Esophagus muscularis mucosa (tissue), 4 donors: ENCODE results near the gene MIGA2.

Source experiments
- EP300 ChIP-seq: sonication (generic); formaldehyde crosslinking; IDR thresholded peaks from one replicate; pipeline ENCODE4 v1.6.1; 2017; ENCODE audit warnings: antibody characterized with exemption
- POLR2A ChIP-seq: fragments of 450-650 bp; IDR thresholded peaks from one replicate; pipeline ENCODE4 v1.6.1; 2017; ENCODE audit warnings: antibody characterized with exemption, moderate library complexity, mild to moderate bottlenecking, low read depth
- POLR2AphosphoS5 ChIP-seq, 2 donors: sonication (generic); formaldehyde crosslinking; IDR thresholded peaks; one replicate each; pipeline ENCODE4 v1.6.1; 2017; ENCODE audit warnings: antibody characterized with exemption in 2 of 2
- TF ChIP-seq, protein P1 (sequence below), 3 experiments: fragments of 200-600 bp in 2 of 3; fragments of 450-650 bp in 1 of 3; sonication (generic) in 2 of 3; IDR thresholded peaks; one replicate each; pipeline ENCODE4 v1.5.1; 2017 to 2019; ENCODE audit warnings: antibody characterized with exemption in 3 of 3, mild to moderate bottlenecking in 2 of 3, moderate library complexity in 1 of 3

DNA sequence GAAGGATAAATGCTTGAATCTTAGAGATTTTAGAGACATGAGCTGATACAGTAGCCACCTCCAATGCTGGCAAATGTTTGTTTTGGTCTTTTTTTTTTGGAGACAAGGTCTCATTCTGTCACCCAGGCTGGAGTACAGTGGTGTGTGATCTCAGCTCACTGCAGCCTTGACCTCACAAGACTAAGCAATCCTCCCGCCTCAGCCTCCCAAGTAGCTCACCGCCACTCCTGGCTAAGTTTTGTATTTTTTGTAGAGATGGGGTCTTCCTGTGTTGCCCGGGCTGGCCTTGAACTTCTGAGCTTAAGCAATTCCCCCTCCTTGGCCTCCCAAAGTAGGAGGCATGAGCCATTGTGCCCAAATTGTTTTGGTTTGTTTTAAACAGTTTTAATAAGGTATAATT lies 37.7 kb downstream of the MIGA2 start:
- TF ChIP-seq, protein P1, sequence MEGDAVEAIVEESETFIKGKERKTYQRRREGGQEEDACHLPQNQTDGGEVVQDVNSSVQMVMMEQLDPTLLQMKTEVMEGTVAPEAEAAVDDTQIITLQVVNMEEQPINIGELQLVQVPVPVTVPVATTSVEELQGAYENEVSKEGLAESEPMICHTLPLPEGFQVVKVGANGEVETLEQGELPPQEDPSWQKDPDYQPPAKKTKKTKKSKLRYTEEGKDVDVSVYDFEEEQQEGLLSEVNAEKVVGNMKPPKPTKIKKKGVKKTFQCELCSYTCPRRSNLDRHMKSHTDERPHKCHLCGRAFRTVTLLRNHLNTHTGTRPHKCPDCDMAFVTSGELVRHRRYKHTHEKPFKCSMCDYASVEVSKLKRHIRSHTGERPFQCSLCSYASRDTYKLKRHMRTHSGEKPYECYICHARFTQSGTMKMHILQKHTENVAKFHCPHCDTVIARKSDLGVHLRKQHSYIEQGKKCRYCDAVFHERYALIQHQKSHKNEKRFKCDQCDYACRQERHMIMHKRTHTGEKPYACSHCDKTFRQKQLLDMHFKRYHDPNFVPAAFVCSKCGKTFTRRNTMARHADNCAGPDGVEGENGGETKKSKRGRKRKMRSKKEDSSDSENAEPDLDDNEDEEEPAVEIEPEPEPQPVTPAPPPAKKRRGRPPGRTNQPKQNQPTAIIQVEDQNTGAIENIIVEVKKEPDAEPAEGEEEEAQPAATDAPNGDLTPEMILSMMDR (IDR thresholded peaks at IDR 0.05): no peak
- TF ChIP-seq POLR2AphosphoS5 (IDR thresholded peaks at IDR 0.05): no peak
- TF ChIP-seq EP300: no peak
- no peak for TF ChIP-seq POLR2A
